CD4-positive, CD25-positive, alpha-beta regulatory T cell (primary cell): Measurements from ENCODE around the gene CREB5. TPM values are rescaled to one million over a fixed set of nuclear protein-coding genes. Genes with fewer than 3 reads are reported as not detected.

Experiments
- ATAC-seq, 2 donors: fragments of 150-1000 bp; cut with Tn5 transposase; one replicate each; pipeline ENCODE4 v1.10.0; 2021; ENCODE audit warnings: low read depth in 2 of 2, moderate number of reproducible peaks in 2 of 2, moderate library complexity in 1 of 2
- DNase-seq, 3 donors: peaks; one replicate each; pipeline versions ENCODE4 v3.0.0 to v3.0.0-alpha.2; 2012 to 2022; ENCODE audit warnings: mixed read lengths in 1 of 3
- H3K27ac ChIP-seq: one replicate; pipeline ENCODE4 v1.7.0; 2013; ENCODE audit warnings: mild to moderate bottlenecking, low read length; ENCODE audit not compliant: insufficient read depth, poor library complexity, severe bottlenecking
- H3K27me3 ChIP-seq: one replicate; pipeline ENCODE4 v1.7.0; 2013; ENCODE audit warnings: low read length; ENCODE audit not compliant: control insufficient read depth, insufficient read depth
- H3K36me3 ChIP-seq: one replicate; pipeline ENCODE4 v1.7.0; 2013; ENCODE audit warnings: mild to moderate bottlenecking, low read length, moderate library complexity; ENCODE audit not compliant: control insufficient read depth, insufficient read depth
- H3K4me1 ChIP-seq: 2 replicates; pipeline ENCODE4 v1.7.0; 2013; ENCODE audit warnings: mild to moderate bottlenecking, low read length; ENCODE audit not compliant: insufficient read depth, control insufficient read depth, poor library complexity, severe bottlenecking
- H3K4me3 ChIP-seq: one replicate; pipeline ENCODE4 v1.7.0; 2013; ENCODE audit warnings: low read depth, mild to moderate bottlenecking, low read length, moderate library complexity
- H3K9me3 ChIP-seq, 2 experiments: 1 replicate in 1 of 2; 2 replicates in 1 of 2; pipeline ENCODE4 v1.7.0; 2013; ENCODE audit warnings: low read length in 2 of 2, mild to moderate bottlenecking in 1 of 2, moderate library complexity in 1 of 2; ENCODE audit not compliant: control insufficient read depth in 2 of 2
- H3K27ac Mint-ChIP-seq, 3 donors: one replicate each; pipeline ENCODE4 v1.8.0; 2020 to 2022; ENCODE audit warnings: mild to moderate bottlenecking in 3 of 3, mixed read lengths in 3 of 3, moderate library complexity in 2 of 3
- H3K27me3 Mint-ChIP-seq: one replicate; pipeline ENCODE4 v1.8.0; 2022; ENCODE audit warnings: mild to moderate bottlenecking, mixed read lengths
- H3K36me3 Mint-ChIP-seq: one replicate; pipeline ENCODE4 v1.8.0; 2020; ENCODE audit warnings: mixed read lengths
- H3K4me1 Mint-ChIP-seq, 4 donors: one replicate each; pipeline ENCODE4 v1.8.0; 2020 to 2022; ENCODE audit warnings: mixed read lengths in 4 of 4, mild to moderate bottlenecking in 1 of 4
- H3K4me3 Mint-ChIP-seq, 4 donors: one replicate each; pipeline ENCODE4 v1.8.0; 2020 to 2022; ENCODE audit warnings: mild to moderate bottlenecking in 4 of 4, mixed read lengths in 4 of 4, moderate library complexity in 3 of 4
- H3K9me3 Mint-ChIP-seq, 7 donors: one replicate each; pipeline ENCODE4 v1.8.0; 2020 to 2022; ENCODE audit warnings: mixed read lengths in 7 of 7, mild to moderate bottlenecking in 3 of 7, moderate library complexity in 2 of 7
- polyA plus RNA-seq, 4 donors: library from polyadenylated mRNA; unstranded; fragments of 300-500 nt; fragmentation: Illumina TruSeq; gene quantifications; one replicate each; pipeline ENCODE4 v1.2.3, GENCODE V29; 2021
- total RNA-seq: library from RNA; stranded (reverse); gene quantifications from one replicate; pipeline ENCODE4 v1.2.3, GENCODE V29; 2022

CREB5 gene
- total and polyA plus RNA-seq, 5 donors from 2014 or later: 1.3 TPM; not detected in 4

DNA sequence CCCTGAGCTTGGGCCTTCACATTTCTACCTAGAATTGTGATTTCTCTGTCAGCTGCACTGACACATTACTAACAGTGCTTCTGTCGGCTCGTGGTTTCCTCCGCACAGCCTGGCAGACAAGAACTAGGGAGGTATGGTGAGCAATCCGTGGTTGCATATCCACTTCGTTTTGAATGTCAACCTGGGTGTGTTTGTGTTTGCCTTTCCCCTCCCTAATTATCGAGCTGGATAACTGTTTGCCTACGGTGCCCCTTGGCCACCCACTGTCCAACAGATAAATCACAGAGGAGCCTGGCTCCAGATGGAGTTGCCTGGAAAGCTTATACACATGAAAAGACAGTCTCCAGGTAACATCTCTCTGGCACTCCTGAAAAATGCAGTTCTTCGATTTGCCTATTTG is 317.0 kb downstream of the CREB5 start:
- H3K4me1 Mint-ChIP-seq: no peaks in the 10 kb centered on the region
- peaks cover 0 to 4% (median 0%) of the 10 kb centered on the region in 7 donors for H3K9me3 Mint-ChIP-seq
- Histone ChIP-seq H3K27me3 (no peaks in the 10 kb centered on the region), H3K9me3 (no peaks in the 10 kb centered on the region), H3K36me3 (no peaks in the 10 kb centered on the region), H3K4me3 (no peak overlapping the region), H3K4me1 (no peaks in the 10 kb centered on the region), H3K27ac (no peak overlapping the region)
- H3K27me3 Mint-ChIP-seq: peaks cover 6% of the 10 kb centered on the region
- no peak overlapping the region for H3K4me3 Mint-ChIP-seq
- DNase-seq: no peak
- H3K36me3 Mint-ChIP-seq: no peaks in the 10 kb centered on the region
- no peak for ATAC-seq
- H3K27ac Mint-ChIP-seq: no peak overlapping the region

DNA sequence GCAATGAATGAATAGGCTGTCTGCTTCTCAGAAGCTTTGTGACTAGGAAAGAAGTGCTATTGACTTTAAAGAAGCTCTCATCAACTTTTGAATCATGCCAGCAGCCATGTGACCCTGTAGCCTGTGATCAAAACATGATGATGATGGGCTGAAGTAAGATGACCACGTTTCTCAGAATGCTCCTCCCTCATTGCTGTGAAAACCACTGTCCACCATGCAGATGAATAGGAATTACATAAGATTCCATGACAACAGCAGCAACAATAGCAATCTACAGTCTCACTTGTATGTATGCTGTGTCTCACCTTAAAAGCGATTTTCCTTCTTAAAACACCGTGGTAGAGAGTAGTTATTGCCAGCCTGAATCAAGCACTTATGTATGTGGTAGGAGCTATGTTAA is 317.4 kb downstream of the CREB5 start:
- H3K27me3 ChIP-seq: no peaks in the 10 kb centered on the region
- Mint-ChIP-seq H3K36me3 (no peaks in the 10 kb centered on the region), H3K27me3 (peaks cover 6% of the 10 kb centered on the region), H3K9me3 (peaks cover 0 to 4% (median 0%) of the 10 kb centered on the region in 7 donors), H3K4me1 (no peaks in the 10 kb centered on the region), H3K4me3 (no peak overlapping the region), H3K27ac (no peak overlapping the region)
- no peaks in the 10 kb centered on the region for H3K4me1 ChIP-seq
- no peak overlapping the region for H3K4me3 ChIP-seq
- ATAC-seq: no peak
- H3K9me3 ChIP-seq: no peaks in the 10 kb centered on the region
- no peaks in the 10 kb centered on the region for H3K36me3 ChIP-seq
- no peak overlapping the region for H3K27ac ChIP-seq
- no peak for DNase-seq

DNA sequence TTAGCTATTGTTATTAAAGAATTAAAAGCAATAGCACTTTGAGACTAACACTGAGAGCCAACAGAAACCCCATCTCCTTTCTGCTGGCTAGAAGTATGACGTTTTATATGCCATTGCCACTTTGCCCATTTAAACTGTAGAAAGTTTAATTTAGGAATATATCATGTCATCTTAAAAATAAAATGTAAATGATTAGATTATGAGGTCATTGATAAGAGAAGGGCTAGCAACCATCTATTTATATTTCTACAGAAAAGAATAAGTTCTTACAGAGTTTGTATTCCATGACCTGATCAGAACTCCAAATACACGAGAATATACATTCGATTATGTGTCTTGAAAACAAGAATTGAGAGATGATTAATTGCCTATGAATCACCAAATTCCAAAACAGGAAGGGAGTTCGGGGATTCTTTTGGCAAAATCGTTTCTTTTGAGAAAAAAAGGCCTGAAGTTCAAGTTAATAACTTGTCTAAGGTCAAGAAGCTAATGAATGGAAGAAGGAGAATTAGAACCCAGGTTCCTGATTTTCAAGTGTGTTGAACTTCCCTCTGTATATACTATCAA is 318.9 kb downstream of the CREB5 start:
- H3K27ac Mint-ChIP-seq: no peak overlapping the region
- Histone ChIP-seq H3K4me1 (no peaks in the 10 kb centered on the region), H3K27ac (no peak overlapping the region), H3K27me3 (no peaks in the 10 kb centered on the region), H3K4me3 (no peak overlapping the region), H3K36me3 (no peaks in the 10 kb centered on the region), H3K9me3 (no peaks in the 10 kb centered on the region)
- peaks cover 0 to 4% (median 0%) of the 10 kb centered on the region in 7 donors for H3K9me3 Mint-ChIP-seq
- H3K4me1 Mint-ChIP-seq: no peaks in the 10 kb centered on the region
- H3K36me3 Mint-ChIP-seq: no peaks in the 10 kb centered on the region
- no peak overlapping the region for H3K4me3 Mint-ChIP-seq
- DNase-seq: no peak
- no peak for ATAC-seq
- peaks cover 6% of the 10 kb centered on the region for H3K27me3 Mint-ChIP-seq

DNA sequence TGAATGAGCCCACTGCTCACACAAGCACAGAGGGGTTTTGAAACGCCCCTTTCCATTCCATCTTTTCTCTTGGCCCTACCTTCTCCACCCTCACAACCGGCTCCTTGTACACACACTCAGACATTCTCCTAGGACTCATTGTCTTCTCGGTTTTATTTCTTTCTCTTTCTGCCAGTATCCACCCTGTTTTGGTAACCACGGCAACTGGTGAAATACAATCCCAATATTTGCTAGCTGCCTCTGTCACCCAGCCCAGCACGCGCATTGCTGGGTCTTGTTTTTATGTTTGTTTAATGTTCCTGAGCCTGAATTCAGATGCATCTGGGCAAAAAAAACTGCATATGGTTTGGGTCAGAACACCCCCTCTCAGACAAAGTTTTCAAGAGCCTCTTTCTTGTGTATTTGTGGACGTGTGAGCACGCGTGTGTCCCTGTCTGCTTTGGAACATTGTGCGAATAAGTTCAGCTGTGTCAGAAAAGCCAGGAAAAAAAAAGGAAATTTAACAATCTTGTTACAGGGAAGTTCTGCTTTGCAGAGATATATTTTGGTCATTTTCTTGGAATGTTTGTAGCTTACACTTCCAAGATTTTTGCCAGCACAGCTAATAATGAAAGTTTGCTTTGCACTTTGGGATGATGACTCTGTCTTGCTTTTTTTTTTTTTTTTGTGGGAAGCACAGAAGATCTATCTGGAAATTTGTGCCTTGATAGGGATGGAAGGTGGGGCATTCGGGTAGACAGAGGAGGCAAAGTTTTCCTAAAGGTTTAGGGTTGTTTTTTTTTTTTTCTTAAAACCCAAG is 320.0 kb downstream of the CREB5 start:
- no peak overlapping the region for H3K27ac Mint-ChIP-seq
- H3K4me1 ChIP-seq: no peaks in the 10 kb centered on the region
- ATAC-seq (no peak), DNase-seq (no peak)
- H3K27me3 Mint-ChIP-seq: peaks cover 6% of the 10 kb centered on the region
- H3K27me3 ChIP-seq: no peaks in the 10 kb centered on the region
- peaks cover 0 to 4% (median 0%) of the 10 kb centered on the region in 7 donors for H3K9me3 Mint-ChIP-seq
- no peaks in the 10 kb centered on the region for H3K9me3 ChIP-seq
- no peaks in the 10 kb centered on the region for H3K4me1 Mint-ChIP-seq
- no peaks in the 10 kb centered on the region for H3K36me3 Mint-ChIP-seq
- no peak overlapping the region for H3K27ac ChIP-seq
- no peak overlapping the region for H3K4me3 ChIP-seq
- H3K4me3 Mint-ChIP-seq: no peak overlapping the region
- no peaks in the 10 kb centered on the region for H3K36me3 ChIP-seq

DNA sequence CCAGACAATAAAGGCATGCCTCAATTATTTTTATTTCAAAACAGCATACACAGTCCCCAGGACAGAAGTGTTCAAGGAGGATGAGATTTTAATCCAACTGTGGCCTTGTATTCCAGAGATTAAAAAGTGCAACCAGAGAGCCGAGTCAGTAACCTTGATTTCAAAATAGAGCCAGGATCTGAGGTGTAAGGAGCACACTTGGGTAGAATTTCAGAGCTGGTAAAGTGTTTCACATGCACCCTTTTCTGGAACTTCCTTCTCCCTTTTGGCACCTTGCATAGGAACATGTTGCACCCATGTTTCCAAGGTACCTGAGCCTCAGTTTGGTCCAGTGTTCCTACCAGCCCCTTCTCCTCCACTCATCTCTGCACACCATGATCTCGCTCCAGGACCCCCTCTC is 320.7 kb downstream of the CREB5 start:
- Histone ChIP-seq H3K27me3 (no peaks in the 10 kb centered on the region), H3K4me3 (no peak overlapping the region), H3K9me3 (no peaks in the 10 kb centered on the region), H3K36me3 (no peaks in the 10 kb centered on the region), H3K4me1 (no peaks in the 10 kb centered on the region), H3K27ac (no peak overlapping the region)
- peaks cover 6% of the 10 kb centered on the region for H3K27me3 Mint-ChIP-seq
- H3K36me3 Mint-ChIP-seq: no peaks in the 10 kb centered on the region
- H3K4me3 Mint-ChIP-seq: no peak overlapping the region
- peaks cover 0 to 4% (median 0%) of the 10 kb centered on the region in 7 donors for H3K9me3 Mint-ChIP-seq
- no peaks in the 10 kb centered on the region for H3K4me1 Mint-ChIP-seq
- ATAC-seq (no peak), DNase-seq (no peak)
- H3K27ac Mint-ChIP-seq: no peak overlapping the region

DNA sequence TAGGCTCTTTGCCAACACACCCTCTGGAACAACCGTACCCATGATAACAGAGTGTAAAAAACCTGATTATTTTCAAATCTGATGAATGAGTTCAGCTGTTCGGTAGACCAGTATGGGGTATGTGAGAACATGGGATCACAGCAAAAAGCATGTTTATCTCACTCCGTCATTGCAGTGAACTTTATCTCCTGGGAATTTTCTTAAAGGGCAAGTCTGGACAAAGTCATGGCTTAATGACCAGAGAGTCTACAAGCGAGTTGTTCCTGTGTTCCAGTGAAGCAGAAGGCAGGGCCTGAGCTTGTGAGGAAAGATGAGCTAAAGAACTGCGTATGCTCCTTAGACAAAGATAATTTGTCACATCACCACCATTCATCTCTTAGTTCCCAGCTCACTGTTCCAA is 326.1 kb downstream of the CREB5 start:
- Histone ChIP-seq H3K27ac (no peak overlapping the region), H3K27me3 (no peaks in the 10 kb centered on the region), H3K36me3 (no peaks in the 10 kb centered on the region), H3K4me3 (no peak overlapping the region), H3K4me1 (no peaks in the 10 kb centered on the region), H3K9me3 (no peaks in the 10 kb centered on the region)
- no peaks in the 10 kb centered on the region for H3K36me3 Mint-ChIP-seq
- H3K27ac Mint-ChIP-seq: no peak overlapping the region
- no peak overlapping the region for H3K4me3 Mint-ChIP-seq
- H3K9me3 Mint-ChIP-seq: peaks cover 0 to 3% (median 0%) of the 10 kb centered on the region in 7 donors
- H3K4me1 Mint-ChIP-seq: no peaks in the 10 kb centered on the region
- no peak for ATAC-seq
- no peaks in the 10 kb centered on the region for H3K27me3 Mint-ChIP-seq
- DNase-seq: no peak

DNA sequence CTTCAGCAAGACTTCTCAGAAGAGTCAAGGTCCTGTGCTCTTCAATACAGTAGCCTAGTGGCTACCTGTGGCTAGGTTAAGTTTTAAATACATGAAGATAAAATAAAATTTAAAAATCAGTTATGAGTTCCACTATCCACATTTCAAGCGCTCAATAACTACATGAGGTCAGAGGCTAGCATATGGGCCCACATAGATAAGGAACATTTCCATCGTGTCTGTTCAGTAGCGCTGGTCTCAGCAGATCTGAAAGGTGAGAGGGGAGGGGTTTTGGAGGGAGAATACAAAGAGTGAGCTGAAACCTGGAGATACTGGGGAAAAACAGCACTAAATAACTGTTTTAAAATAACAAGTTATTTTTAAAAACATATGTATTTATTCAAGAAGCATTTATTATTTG is 326.8 kb downstream of the CREB5 start:
- Mint-ChIP-seq H3K9me3 (peaks cover 0 to 1% (median 0%) of the 10 kb centered on the region in 7 donors), H3K4me1 (no peaks in the 10 kb centered on the region), H3K36me3 (no peaks in the 10 kb centered on the region), H3K27ac (no peak overlapping the region), H3K4me3 (no peak overlapping the region), H3K27me3 (no peaks in the 10 kb centered on the region)
- DNase-seq: no peak
- Histone ChIP-seq H3K27me3 (no peaks in the 10 kb centered on the region), H3K4me3 (no peak overlapping the region), H3K4me1 (no peaks in the 10 kb centered on the region), H3K27ac (no peak overlapping the region), H3K9me3 (no peaks in the 10 kb centered on the region), H3K36me3 (no peaks in the 10 kb centered on the region)
- no peak for ATAC-seq

DNA sequence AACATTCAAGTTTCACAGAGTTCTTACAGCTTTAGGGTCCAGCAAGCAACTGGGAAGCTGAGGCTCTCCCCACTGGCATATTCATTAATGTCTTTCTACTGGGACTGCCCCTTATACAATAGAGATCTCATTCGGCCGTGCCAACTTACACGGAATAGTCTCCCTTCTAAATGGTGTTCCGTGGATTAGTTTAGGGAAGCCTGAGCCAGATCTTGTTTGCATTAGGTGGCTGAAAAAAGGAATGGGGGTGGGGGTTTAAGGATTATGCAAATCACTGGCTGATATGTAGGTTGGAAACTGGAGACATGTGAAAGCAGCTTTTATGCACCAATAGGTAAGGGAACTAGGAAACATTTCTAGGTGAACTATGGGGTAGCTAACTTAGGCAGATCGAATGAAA is 327.5 kb downstream of the CREB5 start:
- ATAC-seq (no peak), DNase-seq (no peak)
- H3K27me3 ChIP-seq: no peaks in the 10 kb centered on the region
- Mint-ChIP-seq H3K36me3 (no peaks in the 10 kb centered on the region), H3K9me3 (peaks cover 0 to 1% (median 0%) of the 10 kb centered on the region in 7 donors), H3K27ac (no peak overlapping the region), H3K4me1 (no peaks in the 10 kb centered on the region), H3K27me3 (no peaks in the 10 kb centered on the region), H3K4me3 (no peak overlapping the region)
- no peaks in the 10 kb centered on the region for H3K9me3 ChIP-seq
- no peak overlapping the region for H3K4me3 ChIP-seq
- H3K4me1 ChIP-seq: no peaks in the 10 kb centered on the region
- no peaks in the 10 kb centered on the region for H3K36me3 ChIP-seq
- no peak overlapping the region for H3K27ac ChIP-seq
